Activated B cell treated with CpG ODN at 0.5 μM for 24 hours (primary cell): ENCODE results near the gene SRPK2. TPM values are rescaled to one million over a fixed set of nuclear protein-coding genes. Genes with fewer than 3 reads are reported as not detected.

ENCODE experiments used
- ATAC-seq: fragments of 200-7000 bp; cut with Tn5 transposase; one replicate; pipeline ENCODE4 v1.10.0; 2021; ENCODE audit warnings: low read depth, mild to moderate bottlenecking, moderate library complexity
- CTCF ChIA-PET: fragments of 350-600 bp; sonication (Branson Sonifier 250); formaldehyde crosslinking; loops from one replicate; lab custom pipeline; 2021; ENCODE audit warnings: antibody characterized with exemption; lab: Charles Lee
- POLR2A ChIA-PET: fragments of 350-600 bp; sonication (Branson Sonifier 250); formaldehyde crosslinking; loops from one replicate; lab custom pipeline; 2021; ENCODE audit warnings: antibody characterized with exemption; lab: Charles Lee
- DNase-seq: peaks from one replicate; pipeline ENCODE4 v3.0.0; 2022
- H3K27ac Mint-ChIP-seq: one replicate; pipeline ENCODE4 v1.8.0; 2020; ENCODE audit warnings: mixed read lengths
- H3K27me3 Mint-ChIP-seq: one replicate; pipeline ENCODE4 v1.8.0; 2021; ENCODE audit warnings: mixed read lengths
- H3K36me3 Mint-ChIP-seq: one replicate; pipeline ENCODE4 v1.8.0; 2021; ENCODE audit warnings: low read depth, mixed read lengths
- H3K4me1 Mint-ChIP-seq: one replicate; pipeline ENCODE4 v1.8.0; 2021; ENCODE audit warnings: mixed read lengths
- H3K4me3 Mint-ChIP-seq: one replicate; pipeline ENCODE4 v1.8.0; 2020; ENCODE audit warnings: mild to moderate bottlenecking, mixed read lengths
- H3K9me3 Mint-ChIP-seq: one replicate; pipeline ENCODE4 v1.8.0; 2020; ENCODE audit warnings: mixed read lengths
- CTCF ChIP-seq: fragments of 200-600 bp; IDR thresholded peaks from one replicate; pipeline ENCODE4 v1.8.0; 2022; ENCODE audit warnings: antibody characterized with exemption, mild to moderate bottlenecking
- intact Hi-C: fragments of 100-400 bp; cut with micrococcal nuclease; formaldehyde crosslinking; loops from one replicate; pipeline ENCODE4 v1.15.1; 2024
- total RNA-seq: library from RNA; stranded (reverse); gene quantifications from 2 replicates; pipeline ENCODE4 v1.2.3, GENCODE V29; 2022

Gene SRPK2
- total RNA-seq, 1 donor from 2014 or later = 59.2 TPM

GRCh38 chr7:105098863-105099515, 289.7 kb downstream of the SRPK2 start:
- Mint-ChIP-seq H3K4me1 (peaks cover 28% of the 10 kb centered on the region), H3K9me3 (no peaks in the 10 kb centered on the region), H3K4me3 (no peak overlapping the region), H3K27me3 (no peaks in the 10 kb centered on the region), H3K27ac (peak overlapping the region; percentile 73), H3K36me3 (peaks cover 78% of the 10 kb centered on the region)
- TF ChIP-seq CTCF = no peak
- CTCF ChIA-PET = interaction anchor here (1.3 kb wide), 1 partner anchor 118 kb away, joined by 5 read pairs; no protein-coding TSS in a partner anchor
- intact Hi-C loops = no loop called here
- ATAC-seq (peak; percentile 85), DNase-seq (no peak)
- POLR2A ChIA-PET = interaction anchor here (1.1 kb wide), 1 partner anchor 115 kb away, joined by 3 read pairs; no protein-coding TSS in a partner anchor

GRCh38 chr7:105097619-105098018, 291.1 kb downstream of the SRPK2 start:
- no peak overlapping the region for H3K4me3 Mint-ChIP-seq
- H3K27ac Mint-ChIP-seq = peak overlapping the region; percentile 8
- no peak for DNase-seq
- CTCF ChIA-PET = no interaction called here
- intact Hi-C loops = no loop called here
- H3K9me3 Mint-ChIP-seq = no peaks in the 10 kb centered on the region
- H3K27me3 Mint-ChIP-seq = no peaks in the 10 kb centered on the region
- peaks cover 78% of the 10 kb centered on the region for H3K36me3 Mint-ChIP-seq
- no peak for TF ChIP-seq CTCF
- H3K4me1 Mint-ChIP-seq = peaks cover 22% of the 10 kb centered on the region
- no peak for ATAC-seq
- POLR2A ChIA-PET = no interaction called here

- CTCF ChIA-PET = no interaction called here
- DNase-seq (no peak), ATAC-seq (no peak)
- Mint-ChIP-seq H3K27ac (no peak overlapping the region), H3K9me3 (no peaks in the 10 kb centered on the region), H3K36me3 (peaks cover 82% of the 10 kb centered on the region), H3K4me1 (peaks cover 21% of the 10 kb centered on the region), H3K4me3 (no peak overlapping the region), H3K27me3 (no peaks in the 10 kb centered on the region)
- intact Hi-C loops = no loop called here
- TF ChIP-seq CTCF = no peak
- POLR2A ChIA-PET = no interaction called here
These were observed 292.4 kb downstream of the SRPK2 start for GRCh38 chr7:105096306-105096705.

- H3K4me3 Mint-ChIP-seq = no peak overlapping the region
- H3K4me1 Mint-ChIP-seq = peaks cover 14% of the 10 kb centered on the region
- intact Hi-C loops = no loop called here
- ChIA-PET POLR2A (no interaction called here), CTCF (no interaction called here)
- DNase-seq (no peak), ATAC-seq (no peak)
- no peak for TF ChIP-seq CTCF
- peaks cover 80% of the 10 kb centered on the region for H3K36me3 Mint-ChIP-seq
- H3K27ac Mint-ChIP-seq = peak overlapping the region; percentile 41
- no peaks in the 10 kb centered on the region for H3K27me3 Mint-ChIP-seq
- no peaks in the 10 kb centered on the region for H3K9me3 Mint-ChIP-seq
These were observed 293.8 kb downstream of the SRPK2 start for GRCh38 chr7:105094966-105095365.

GRCh38 chr7:105088456-105088855, 300.3 kb downstream of the SRPK2 start:
- Mint-ChIP-seq H3K27ac (no peak overlapping the region), H3K4me3 (no peak overlapping the region), H3K4me1 (no peaks in the 10 kb centered on the region), H3K9me3 (no peaks in the 10 kb centered on the region), H3K36me3 (peaks cover 72% of the 10 kb centered on the region), H3K27me3 (no peaks in the 10 kb centered on the region)
- intact Hi-C loops = no loop called here
- ATAC-seq = no peak
- no peak for DNase-seq
- POLR2A ChIA-PET = no interaction called here
- no peak for TF ChIP-seq CTCF
- CTCF ChIA-PET = interaction anchor here (1.3 kb wide), 1 partner anchor 107 kb away, joined by 3 read pairs; no protein-coding TSS in a partner anchor
